Subcutaneous abdominal adipose tissue (tissue), 5 donors: Measurements from ENCODE around the gene RTRAF.

ENCODE experiments used
- H3K27ac ChIP-seq: one replicate; pipeline ENCODE4 v1.7.0; 2013; ENCODE audit warnings: low read depth, mild to moderate bottlenecking, inconsistent platforms, low read length, moderate library complexity
- H3K27me3 ChIP-seq, 5 donors: one replicate each; pipeline ENCODE4 v1.7.0; 2013; ENCODE audit warnings: low read length in 5 of 5, inconsistent platforms in 1 of 5; ENCODE audit not compliant: control insufficient read depth in 5 of 5, insufficient read depth in 4 of 5
- H3K36me3 ChIP-seq, 5 donors: one replicate each; pipeline ENCODE4 v1.7.0; 2013; ENCODE audit warnings: low read length in 5 of 5; ENCODE audit not compliant: control insufficient read depth in 5 of 5, insufficient read depth in 5 of 5
- H3K4me1 ChIP-seq, 5 donors: one replicate each; pipeline ENCODE4 v1.7.0; 2013; ENCODE audit warnings: low read length in 5 of 5, mild to moderate bottlenecking in 3 of 5, moderate library complexity in 1 of 5; ENCODE audit not compliant: control insufficient read depth in 5 of 5, insufficient read depth in 5 of 5
- H3K4me3 ChIP-seq, 5 donors: one replicate each; pipeline ENCODE4 v1.7.0; 2013; ENCODE audit warnings: low read length in 5 of 5, low read depth in 1 of 5
- H3K9ac ChIP-seq, 5 donors: one replicate each; pipeline ENCODE4 v1.7.0; 2013; ENCODE audit warnings: low read length in 5 of 5, mild to moderate bottlenecking in 4 of 5, moderate library complexity in 3 of 5
- H3K9me3 ChIP-seq, 5 donors: one replicate each; pipeline ENCODE4 v1.7.0; 2013; ENCODE audit warnings: low read length in 5 of 5; ENCODE audit not compliant: control insufficient read depth in 5 of 5
- donor health status: healthy.
- donor health status: healthy.
- donor health status: healthy.
- donor health status: healthy.
- donor health status: healthy.

Gene RTRAF

DNA sequence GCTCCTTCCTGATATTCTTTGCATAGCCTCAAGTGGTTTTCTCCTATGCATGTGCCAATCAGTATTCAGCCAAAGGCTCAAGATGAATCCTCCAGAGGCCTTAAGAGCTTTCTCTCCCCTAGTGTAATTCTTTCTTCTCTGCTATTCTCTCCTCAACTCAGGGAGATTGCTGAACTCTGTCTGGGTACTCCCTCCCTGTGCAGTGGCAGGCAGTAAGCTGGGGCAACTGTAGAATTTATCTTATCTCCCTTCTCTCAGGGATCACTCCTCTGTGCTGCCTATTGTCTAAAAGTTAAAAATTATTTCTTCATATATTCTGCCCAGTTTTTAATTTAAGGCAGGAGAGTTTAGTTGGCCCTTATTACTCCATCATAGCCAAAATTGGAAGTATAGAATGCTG is 28.5 kb upstream of the RTRAF start:
- Histone ChIP-seq H3K4me3 (no peak overlapping the region), H3K27ac (no peak overlapping the region), H3K9me3 (peaks cover 3 to 16% (median 10%) of the 10 kb centered on the region in 5 donors), H3K36me3 (peaks cover 9 to 39% (median 16%) of the 10 kb centered on the region in 5 donors), H3K9ac (no peak overlapping the region), H3K27me3 (no peaks in the 10 kb centered on the region), H3K4me1 (peaks cover 0 to 17% (median 12%) of the 10 kb centered on the region in 5 donors)

DNA sequence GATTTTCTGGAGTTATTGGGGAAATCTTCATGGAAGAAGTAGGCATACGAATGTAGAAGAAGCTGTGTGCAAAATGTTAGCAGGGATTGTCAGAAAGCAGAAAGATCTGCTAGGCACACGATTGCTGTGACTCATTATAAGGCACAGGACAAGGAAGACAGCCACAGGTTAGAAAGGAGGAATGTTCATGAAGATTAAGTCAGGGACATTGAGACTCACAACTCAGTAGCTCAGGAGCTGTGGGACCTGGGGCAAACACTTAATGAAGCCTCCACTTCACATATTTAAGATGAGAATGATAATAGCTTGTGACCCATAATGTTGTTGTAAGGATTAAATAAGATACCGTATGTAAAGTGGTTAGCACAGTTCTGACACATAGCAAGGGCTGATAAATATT is 26.6 kb upstream of the RTRAF start:
- Histone ChIP-seq H3K27me3 (no peaks in the 10 kb centered on the region), H3K36me3 (peaks cover 12 to 35% (median 22%) of the 10 kb centered on the region in 5 donors), H3K9ac (peak overlapping the region in 1 of 5 donors; percentile 18), H3K4me1 (peaks cover 0 to 17% (median 12%) of the 10 kb centered on the region in 5 donors), H3K4me3 (peak overlapping the region in 1 of 5 donors; percentile 51), H3K9me3 (peaks cover 3 to 16% (median 10%) of the 10 kb centered on the region in 5 donors), H3K27ac (no peak overlapping the region)

DNA sequence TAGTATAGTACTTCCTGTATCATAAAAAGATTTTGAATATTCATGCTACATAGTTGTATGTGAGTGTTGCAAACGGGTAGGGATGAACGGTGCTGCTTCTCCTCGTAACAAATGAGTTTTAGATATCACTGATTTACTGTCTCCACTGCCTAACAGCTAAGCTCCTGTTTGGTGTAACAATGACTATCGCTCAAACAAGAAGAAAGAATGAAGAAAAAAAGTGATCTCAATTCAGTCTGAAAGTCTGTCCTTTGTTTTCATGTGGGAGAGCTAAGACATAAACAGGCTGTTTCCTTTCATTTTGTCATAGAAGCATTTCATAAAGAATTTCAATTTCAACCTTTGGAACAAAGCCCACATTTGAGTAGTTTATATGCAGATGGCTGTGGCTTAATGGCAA is 26.1 kb upstream of the RTRAF start:
- H3K9ac ChIP-seq, result peak overlapping the region in 4 of 5 donors; percentile 44 to 65 (median 53)
- peaks cover 11 to 33% (median 22%) of the 10 kb centered on the region in 5 donors for H3K36me3 ChIP-seq
- H3K4me3 ChIP-seq, result peak overlapping the region; percentile 36 to 62 (median 51)
- peaks cover 0 to 13% (median 6%) of the 10 kb centered on the region in 5 donors for H3K9me3 ChIP-seq
- H3K27me3 ChIP-seq, result no peaks in the 10 kb centered on the region
- peak overlapping the region; percentile 35 for H3K27ac ChIP-seq
- H3K4me1 ChIP-seq, result peaks cover 0 to 17% (median 12%) of the 10 kb centered on the region in 5 donors

DNA sequence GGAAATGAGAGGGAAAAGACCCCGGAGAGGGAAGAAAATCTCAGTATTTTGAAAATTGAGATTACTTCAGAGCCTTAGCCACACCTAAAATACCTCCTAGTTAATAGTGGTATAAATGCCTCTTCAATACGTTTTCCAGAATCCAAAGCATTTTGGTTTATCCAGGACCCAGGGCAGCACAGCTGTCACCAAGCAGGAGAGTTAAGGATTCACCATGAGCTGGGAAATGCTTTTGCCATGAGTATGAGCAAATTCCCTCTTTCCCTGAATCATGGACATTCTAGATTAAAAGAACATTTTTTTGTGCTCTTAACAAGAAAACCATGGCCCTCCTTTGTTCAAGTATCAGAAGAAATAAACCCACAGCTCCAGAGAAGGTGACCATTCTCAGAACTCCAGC is 21.8 kb upstream of the RTRAF start:
- H3K9ac ChIP-seq, result no peak overlapping the region
- H3K27ac ChIP-seq, result no peak overlapping the region
- H3K4me3 ChIP-seq, result no peak overlapping the region
- H3K9me3 ChIP-seq, result no peaks in the 10 kb centered on the region
- H3K4me1 ChIP-seq, result peaks cover 0 to 16% (median 11%) of the 10 kb centered on the region in 5 donors
- H3K27me3 ChIP-seq, result no peaks in the 10 kb centered on the region
- H3K36me3 ChIP-seq, result peaks cover 5 to 29% (median 9%) of the 10 kb centered on the region in 5 donors

DNA sequence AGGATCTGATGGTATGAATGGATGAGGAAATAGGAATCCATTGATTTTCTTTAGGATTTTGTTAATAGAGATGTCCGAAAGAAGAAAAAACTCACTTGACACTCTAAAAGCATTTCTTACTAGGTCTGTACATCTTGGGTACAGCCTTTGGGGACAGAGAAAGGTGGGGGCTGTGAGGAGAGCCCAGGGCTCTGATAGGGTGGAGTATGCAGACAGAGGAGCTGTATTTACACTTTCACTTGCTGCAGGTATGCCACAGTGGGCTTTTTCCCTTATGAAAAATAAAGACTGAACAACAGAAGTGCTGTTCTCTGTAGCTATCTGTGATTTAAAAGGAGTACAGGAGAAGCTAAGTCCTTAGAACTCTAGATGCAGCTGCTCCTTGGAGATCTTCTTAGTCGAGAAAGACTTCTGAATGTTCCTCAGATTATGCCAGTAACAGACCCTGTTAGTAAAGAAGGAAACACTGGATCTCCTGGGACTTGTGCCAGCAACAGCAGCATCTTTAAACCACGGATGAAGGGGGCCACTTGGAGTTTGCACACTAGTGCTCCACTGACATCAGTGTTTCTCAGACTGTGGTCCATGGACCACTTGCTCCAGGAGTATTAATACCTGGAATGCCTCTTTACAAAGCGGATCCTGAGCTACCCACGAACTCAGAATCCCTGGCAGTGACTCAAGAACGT is 19.4 kb upstream of the RTRAF start:
- H3K9ac ChIP-seq, result no peak overlapping the region
- no peak overlapping the region for H3K4me3 ChIP-seq
- H3K9me3 ChIP-seq, result no peaks in the 10 kb centered on the region
- no peak overlapping the region for H3K27ac ChIP-seq
- no peaks in the 10 kb centered on the region for H3K4me1 ChIP-seq
- H3K36me3 ChIP-seq, result peaks cover 5 to 21% (median 7%) of the 10 kb centered on the region in 5 donors
- no peaks in the 10 kb centered on the region for H3K27me3 ChIP-seq

DNA sequence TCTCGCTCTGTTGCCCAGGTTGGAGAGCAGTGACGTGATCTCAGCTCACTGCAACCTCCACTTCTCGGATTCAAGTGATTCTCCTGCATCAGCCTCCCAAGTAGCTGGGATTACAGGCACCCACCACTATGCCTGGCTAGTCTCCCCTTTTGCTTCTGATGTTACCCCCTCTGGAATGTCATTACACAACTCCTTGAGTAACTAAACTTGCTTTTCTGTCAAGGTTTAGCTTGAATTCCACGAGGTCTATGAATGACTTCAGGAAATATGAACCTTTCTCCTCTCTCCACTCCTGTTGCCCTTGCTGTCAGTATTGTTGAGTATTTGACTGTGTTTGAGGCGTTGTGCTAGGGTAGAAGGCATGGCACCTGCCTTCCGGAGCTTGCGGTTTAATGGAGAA is 16.8 kb upstream of the RTRAF start:
- Histone ChIP-seq H3K36me3 (peaks cover 0 to 8% (median 0%) of the 10 kb centered on the region in 5 donors), H3K9me3 (no peaks in the 10 kb centered on the region), H3K27ac (no peak overlapping the region), H3K9ac (no peak overlapping the region), H3K4me3 (no peak overlapping the region), H3K4me1 (no peaks in the 10 kb centered on the region), H3K27me3 (no peaks in the 10 kb centered on the region)

DNA sequence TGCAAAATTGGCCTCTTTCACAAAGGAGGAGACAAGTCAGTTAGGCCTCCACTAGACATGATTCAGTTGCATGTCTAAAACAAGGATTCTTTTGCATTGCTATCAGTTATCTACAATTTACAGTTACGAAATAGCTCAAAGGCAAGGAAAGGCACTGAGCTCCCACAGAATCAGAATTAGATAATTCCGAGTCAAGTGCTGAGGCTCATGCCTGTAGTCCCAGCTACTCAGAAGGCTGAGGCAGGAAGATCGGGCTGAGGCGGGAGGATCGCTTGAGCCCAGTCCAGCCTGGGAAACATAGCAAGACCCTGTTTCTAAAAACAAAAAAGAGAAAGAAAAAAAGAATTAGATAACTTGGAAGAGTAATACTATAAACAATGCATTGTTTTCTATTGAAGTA is 12.3 kb upstream of the RTRAF start:
- no peaks in the 10 kb centered on the region for H3K9me3 ChIP-seq
- H3K4me3 ChIP-seq, result no peak overlapping the region
- no peaks in the 10 kb centered on the region for H3K36me3 ChIP-seq
- H3K9ac ChIP-seq, result no peak overlapping the region
- H3K27ac ChIP-seq, result no peak overlapping the region
- H3K4me1 ChIP-seq, result peaks cover 0 to 16% (median 8%) of the 10 kb centered on the region in 5 donors
- no peaks in the 10 kb centered on the region for H3K27me3 ChIP-seq

DNA sequence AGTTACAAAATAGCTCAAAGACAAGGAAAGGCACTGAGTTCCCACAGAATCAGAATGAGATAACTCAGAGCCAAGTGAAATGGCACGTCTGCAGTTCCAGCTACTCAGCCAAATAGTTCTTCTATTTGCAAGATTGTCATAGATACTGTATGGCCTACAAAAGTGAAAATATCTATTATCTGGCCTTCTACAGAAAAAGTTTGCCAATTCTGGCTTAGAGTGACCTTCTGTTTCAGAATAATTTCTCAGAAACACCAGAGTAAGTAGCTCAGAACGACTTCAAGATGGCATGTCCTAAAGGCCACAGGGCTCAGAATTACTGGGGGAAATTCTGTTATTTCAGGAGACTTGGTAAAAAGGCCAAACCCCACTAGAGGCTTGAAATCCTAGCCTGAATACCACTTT is 10.7 kb upstream of the RTRAF start:
- no peaks in the 10 kb centered on the region for H3K36me3 ChIP-seq
- peak overlapping the region; percentile 63 for H3K27ac ChIP-seq
- H3K4me3 ChIP-seq, result no peak overlapping the region

DNA sequence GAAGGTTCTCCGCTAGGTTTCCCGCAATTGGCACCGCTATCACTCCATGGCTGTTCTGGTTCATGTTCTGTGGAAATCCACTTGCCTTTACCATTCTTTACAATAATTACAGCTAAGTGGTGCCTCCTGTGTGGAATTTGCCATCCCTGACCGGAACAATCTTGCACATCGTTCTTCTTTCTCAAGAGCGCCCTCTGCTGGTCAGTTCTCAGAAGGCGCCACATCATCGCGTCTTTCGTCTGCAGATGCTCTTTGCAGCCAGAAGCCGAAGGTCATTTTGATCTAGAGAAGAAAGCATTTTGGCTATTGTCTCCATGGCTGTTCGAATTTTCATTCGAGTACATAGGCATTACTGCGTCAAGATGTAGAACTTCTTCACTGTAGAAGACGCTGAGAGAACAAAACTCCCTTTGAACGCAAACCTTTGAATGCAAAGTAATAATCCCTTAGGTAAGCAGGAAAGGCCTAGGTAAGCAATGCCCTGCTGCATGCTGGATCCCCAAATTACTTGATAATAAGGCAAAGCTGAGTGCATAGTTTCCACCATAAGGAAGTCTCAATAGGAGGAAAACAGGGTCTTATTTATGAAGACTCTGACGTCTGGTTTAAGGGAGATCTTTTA is 10.1 kb upstream of the RTRAF start:
- Histone ChIP-seq H3K4me1 (peaks cover 0 to 16% (median 8%) of the 10 kb centered on the region in 5 donors), H3K27ac (peak overlapping the region; percentile 63), H3K36me3 (no peaks in the 10 kb centered on the region), H3K27me3 (no peaks in the 10 kb centered on the region), H3K9ac (peak overlapping the region in 1 of 5 donors; percentile 7), H3K4me3 (no peak overlapping the region), H3K9me3 (no peaks in the 10 kb centered on the region)

More for the DNA sequence above, 10.7 kb upstream of the RTRAF start:
- Histone ChIP-seq H3K9ac (peak overlapping the region in 1 of 5 donors; percentile 7), H3K27me3 (no peaks in the 10 kb centered on the region), H3K9me3 (no peaks in the 10 kb centered on the region), H3K4me1 (peaks cover 0 to 16% (median 8%) of the 10 kb centered on the region in 5 donors)

DNA sequence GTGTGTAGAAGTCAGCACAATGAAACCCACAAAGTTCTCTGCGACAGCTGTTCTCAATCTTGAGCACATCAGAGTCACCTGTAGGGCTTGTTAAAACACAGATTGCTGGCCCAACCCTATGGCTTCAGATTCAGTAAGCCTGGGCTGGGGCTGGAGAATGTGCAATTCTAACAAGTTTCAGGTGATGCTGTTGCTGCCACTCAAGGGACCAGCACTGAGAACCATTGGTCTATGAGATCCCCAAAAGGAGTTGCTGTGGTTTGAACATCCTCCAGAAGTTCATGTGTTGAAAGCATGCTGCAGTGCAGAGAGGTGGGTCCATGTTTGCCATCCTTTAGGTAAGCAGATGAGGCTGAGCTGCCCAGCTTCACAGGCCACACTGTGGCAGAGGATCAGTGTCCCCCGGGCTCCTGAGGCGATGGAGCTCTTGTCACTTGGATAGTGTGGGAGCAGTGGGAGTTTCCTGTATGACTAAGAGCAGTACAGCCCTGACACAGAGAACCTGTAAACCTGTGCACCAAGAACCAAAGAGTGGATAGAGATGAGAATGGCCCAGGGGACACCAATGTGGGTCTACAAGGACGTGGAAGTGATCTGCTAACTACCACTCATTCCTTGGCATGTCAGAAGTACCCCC is 8.0 kb upstream of the RTRAF start:
- Histone ChIP-seq H3K9me3 (no peaks in the 10 kb centered on the region), H3K36me3 (no peaks in the 10 kb centered on the region), H3K27me3 (no peaks in the 10 kb centered on the region), H3K4me1 (peaks cover 0 to 16% (median 8%) of the 10 kb centered on the region in 5 donors), H3K27ac (no peak overlapping the region), H3K9ac (no peak overlapping the region), H3K4me3 (no peak overlapping the region)
